HG03457 (cell line): ENCODE results near the gene IL1RL1.
"Not testable (repeated sequence)": the region's sequence is repeated elsewhere in the genome, so short reads cannot be mapped to it uniquely, and the experiment has no call there.

Experiments used
- ATAC-seq: cut with Tn5 transposase; IDR thresholded peaks from one replicate; pipeline ENCODE4 v1.9.1; 2021; ENCODE audit warnings: moderate number of reproducible peaks; ENCODE audit not compliant: unreplicated experiment

Gene IL1RL1

GRCh38 chr2:102291319-102292075 lies 19.9 kb upstream of the IL1RL1 start:
- no peak for ATAC-seq

- no peak for ATAC-seq
Observed at GRCh38 chr2:102294802-102295489, 16.4 kb upstream of the IL1RL1 start.

GRCh38 chr2:102295566-102295965 lies 15.8 kb upstream of the IL1RL1 start:
- no peak for ATAC-seq

- no peak for ATAC-seq
Observed at GRCh38 chr2:102296449-102296848, 14.9 kb upstream of the IL1RL1 start.

- ATAC-seq, result no peak
Observed at GRCh38 chr2:102297891-102298290, 13.5 kb upstream of the IL1RL1 start.

- ATAC-seq, result peak; percentile 95
Observed at GRCh38 chr2:102301867-102302362, 9.4 kb upstream of the IL1RL1 start.

- no peak for ATAC-seq
Observed at GRCh38 chr2:102302458-102302857, 8.9 kb upstream of the IL1RL1 start.

- ATAC-seq, result no peak
Observed at GRCh38 chr2:102303589-102303988, 7.8 kb upstream of the IL1RL1 start.

- no peak for ATAC-seq
Observed at GRCh38 chr2:102304268-102304667, 7.1 kb upstream of the IL1RL1 start.

GRCh38 chr2:102304711-102305611 lies 6.4 kb upstream of the IL1RL1 start:
- no peak for ATAC-seq

- no peak for ATAC-seq
Observed at GRCh38 chr2:102306125-102306524, 5.2 kb upstream of the IL1RL1 start.

- no peak for ATAC-seq
Observed at GRCh38 chr2:102313025-102313424, 1.7 kb downstream of the IL1RL1 start.

GRCh38 chr2:102313471-102313870 lies 2.1 kb downstream of the IL1RL1 start:
- ATAC-seq, result no peak

GRCh38 chr2:102313950-102314349 lies 2.6 kb downstream of the IL1RL1 start:
- ATAC-seq, result no peak

- ATAC-seq, result no peak
Observed at GRCh38 chr2:102315921-102316320, 4.6 kb downstream of the IL1RL1 start.

- no peak for ATAC-seq
Observed at GRCh38 chr2:102317715-102318114, 6.4 kb downstream of the IL1RL1 start.

GRCh38 chr2:102318437-102318836 lies 7.1 kb downstream of the IL1RL1 start:
- no peak for ATAC-seq

GRCh38 chr2:102321941-102322719 lies 10.8 kb downstream of the IL1RL1 start:
- no peak for ATAC-seq

- not testable (repeated sequence) for ATAC-seq
Observed at GRCh38 chr2:102324914-102325313, 13.6 kb downstream of the IL1RL1 start.

GRCh38 chr2:102331311-102331980 lies 20.1 kb downstream of the IL1RL1 start:
- ATAC-seq, result no peak
